ENCODE measurements around the gene GRID2. TPM values are rescaled to one million over a fixed set of nuclear protein-coding genes. Genes with fewer than 3 reads are reported as not detected.

Gene GRID2
- total and polyA plus RNA-seq, 2 of the 13 experiments (the other 11 are each of a cell fraction or from before 2014, with no cell fraction given): not detected

DNA sequence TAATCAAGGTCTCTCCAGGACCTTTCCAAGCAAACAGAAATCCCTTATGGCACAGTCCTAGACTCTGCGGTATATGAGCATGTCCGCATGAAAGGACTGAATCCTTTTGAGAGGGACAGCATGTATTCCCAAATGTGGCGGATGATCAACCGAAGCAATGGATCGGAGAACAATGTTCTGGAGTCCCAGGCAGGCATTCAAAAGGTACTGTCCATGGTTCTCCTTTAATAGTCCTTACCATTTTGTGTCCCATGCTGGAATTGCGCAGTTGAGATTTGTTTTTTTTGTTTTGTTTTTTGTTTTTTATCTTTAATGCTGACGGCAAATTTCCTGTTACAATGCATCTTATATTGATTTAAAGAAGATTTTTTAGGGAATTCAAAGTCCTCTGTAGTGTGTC is 1211.4 kb downstream of the GRID2 start:
- DNase-seq (ENCODE audit: low spot score) (no peak), FAIRE-seq (no peak), ATAC-seq (no peak)
- CTCF ChIA-PET (ENCODE audit: low intra/inter-chr PET ratio, low total read pairs): no interaction called here
- Histone ChIP-seq H3K79me2 (ENCODE audit: insufficient read depth, low read length) (no peaks in the 10 kb centered on the region), H2AFZ (ENCODE audit: low read length) (no peak overlapping the region), H3K4me3 (replicated peaks in 1 of 3; ENCODE audit: insufficient read depth in 1 of 3, low read depth in 2 of 3, low read length in 3 of 3) (no peak overlapping the region), H3K4me1 (ENCODE audit: insufficient read depth, low read length) (no peaks in the 10 kb centered on the region), H3K9ac (ENCODE audit: insufficient read depth, low read depth, low read length) (no peak overlapping the region), H3K27me3 (ENCODE audit: control insufficient read depth in 1 of 2, insufficient read depth in 2 of 2, low read length in 2 of 2) (no peaks in the 10 kb centered on the region), H3K9me3 (ENCODE audit: low read length) (no peaks in the 10 kb centered on the region), H4K20me1 (ENCODE audit: insufficient read depth, low read length) (no peaks in the 10 kb centered on the region), H3K36me3 (replicated peaks in 1 of 2; ENCODE audit: control insufficient read depth in 1 of 2, insufficient read depth in 2 of 2, low read length in 2 of 2) (no peaks in the 10 kb centered on the region), H3K4me2 (ENCODE audit: low read depth, low read length) (no peak overlapping the region), H3K27ac (ENCODE audit: extremely low read length, insufficient read depth, low read length) (no peak overlapping the region)
- no TSS peak for BruUV-seq (replicated peaks)
- 50% methylated on average over 7 of the region's 7 CpGs for WGBS (ENCODE audit: low lambda C conversion rate)
- TF ChIP-seq, protein P1, sequence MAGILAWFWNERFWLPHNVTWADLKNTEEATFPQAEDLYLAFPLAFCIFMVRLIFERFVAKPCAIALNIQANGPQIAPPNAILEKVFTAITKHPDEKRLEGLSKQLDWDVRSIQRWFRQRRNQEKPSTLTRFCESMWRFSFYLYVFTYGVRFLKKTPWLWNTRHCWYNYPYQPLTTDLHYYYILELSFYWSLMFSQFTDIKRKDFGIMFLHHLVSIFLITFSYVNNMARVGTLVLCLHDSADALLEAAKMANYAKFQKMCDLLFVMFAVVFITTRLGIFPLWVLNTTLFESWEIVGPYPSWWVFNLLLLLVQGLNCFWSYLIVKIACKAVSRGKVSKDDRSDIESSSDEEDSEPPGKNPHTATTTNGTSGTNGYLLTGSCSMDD (CRISPR knock-in tag; IDR thresholded peaks at IDR 0.05): no peak
- no peak for TF ChIP-seq ZNF274 (CRISPR knock-in tag; IDR thresholded peaks at IDR 0.05)
- TF ChIP-seq, protein P2, sequence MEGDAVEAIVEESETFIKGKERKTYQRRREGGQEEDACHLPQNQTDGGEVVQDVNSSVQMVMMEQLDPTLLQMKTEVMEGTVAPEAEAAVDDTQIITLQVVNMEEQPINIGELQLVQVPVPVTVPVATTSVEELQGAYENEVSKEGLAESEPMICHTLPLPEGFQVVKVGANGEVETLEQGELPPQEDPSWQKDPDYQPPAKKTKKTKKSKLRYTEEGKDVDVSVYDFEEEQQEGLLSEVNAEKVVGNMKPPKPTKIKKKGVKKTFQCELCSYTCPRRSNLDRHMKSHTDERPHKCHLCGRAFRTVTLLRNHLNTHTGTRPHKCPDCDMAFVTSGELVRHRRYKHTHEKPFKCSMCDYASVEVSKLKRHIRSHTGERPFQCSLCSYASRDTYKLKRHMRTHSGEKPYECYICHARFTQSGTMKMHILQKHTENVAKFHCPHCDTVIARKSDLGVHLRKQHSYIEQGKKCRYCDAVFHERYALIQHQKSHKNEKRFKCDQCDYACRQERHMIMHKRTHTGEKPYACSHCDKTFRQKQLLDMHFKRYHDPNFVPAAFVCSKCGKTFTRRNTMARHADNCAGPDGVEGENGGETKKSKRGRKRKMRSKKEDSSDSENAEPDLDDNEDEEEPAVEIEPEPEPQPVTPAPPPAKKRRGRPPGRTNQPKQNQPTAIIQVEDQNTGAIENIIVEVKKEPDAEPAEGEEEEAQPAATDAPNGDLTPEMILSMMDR (CRISPR knock-in tag; IDR thresholded peaks at IDR 0.05): no peak
- TF ChIP-seq, protein P3, sequence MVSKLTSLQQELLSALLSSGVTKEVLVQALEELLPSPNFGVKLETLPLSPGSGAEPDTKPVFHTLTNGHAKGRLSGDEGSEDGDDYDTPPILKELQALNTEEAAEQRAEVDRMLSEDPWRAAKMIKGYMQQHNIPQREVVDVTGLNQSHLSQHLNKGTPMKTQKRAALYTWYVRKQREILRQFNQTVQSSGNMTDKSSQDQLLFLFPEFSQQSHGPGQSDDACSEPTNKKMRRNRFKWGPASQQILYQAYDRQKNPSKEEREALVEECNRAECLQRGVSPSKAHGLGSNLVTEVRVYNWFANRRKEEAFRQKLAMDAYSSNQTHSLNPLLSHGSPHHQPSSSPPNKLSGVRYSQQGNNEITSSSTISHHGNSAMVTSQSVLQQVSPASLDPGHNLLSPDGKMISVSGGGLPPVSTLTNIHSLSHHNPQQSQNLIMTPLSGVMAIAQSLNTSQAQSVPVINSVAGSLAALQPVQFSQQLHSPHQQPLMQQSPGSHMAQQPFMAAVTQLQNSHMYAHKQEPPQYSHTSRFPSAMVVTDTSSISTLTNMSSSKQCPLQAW (CRISPR knock-in tag; IDR thresholded peaks at IDR 0.05): no peak
- POLR2A ChIA-PET: no interaction called here
- intact Hi-C loops (cut with micrococcal nuclease; ENCODE audit: unreplicated experiment) (no loop called here), in situ Hi-C loops (cut with HindIII; ENCODE audit: extremely low pct_ligation_motif_present, low pct_unique_long_range_greater_than_20kb) (no loop called here)

Data from HepG2 (cell line).